Epithelial cell of esophagus (primary cell): ENCODE measurements around the gene TNC.

ENCODE experiments used
- DNase-seq: peaks from one replicate; pipeline ENCODE4 v3.0.0; 2010; ENCODE audit warnings: low read depth
- H3K4me3 ChIP-seq: 2 replicates; pipeline ENCODE4 v1.5.1; 2011; ENCODE audit warnings: mild to moderate bottlenecking, low read length, control low read depth
- CTCF ChIP-seq: IDR thresholded peaks from 2 replicates; pipeline ENCODE4 v1.5.1; 2011; ENCODE audit warnings: low read depth, mild to moderate bottlenecking, low read length, control low read depth, inconsistent platforms; ENCODE audit not compliant: insufficient read depth; ENCODE audit errors: missing control alignments

The TNC gene

DNA sequence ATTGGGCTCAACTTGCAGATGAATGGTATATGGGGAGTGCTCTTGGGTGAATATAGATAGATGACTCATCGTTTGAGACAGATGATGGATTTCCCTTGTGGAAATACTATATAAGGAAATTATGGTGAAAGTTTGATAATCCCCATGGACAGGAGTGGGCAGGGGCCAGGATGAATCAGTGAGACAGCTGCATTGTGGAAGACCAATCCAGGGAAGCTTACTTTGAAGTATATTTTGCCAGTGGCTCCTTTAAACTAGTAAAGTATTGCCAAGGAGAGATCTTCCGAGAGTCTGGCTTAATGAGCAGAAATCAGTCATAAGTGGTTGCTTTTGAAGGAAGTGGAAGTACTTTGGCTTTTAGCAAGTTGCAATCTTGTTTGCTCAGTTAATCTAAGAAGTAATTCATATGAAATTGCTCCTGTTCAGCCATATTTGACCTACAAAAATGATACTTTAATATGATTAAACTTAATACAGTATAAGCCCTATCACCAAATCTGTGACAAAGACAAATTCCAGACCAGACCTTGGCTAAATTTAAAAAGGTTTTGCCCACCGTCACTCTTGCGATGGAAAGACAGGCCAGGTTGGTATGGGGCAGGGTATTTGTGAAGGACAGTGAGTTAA lies 9.3 kb upstream of the TNC start:
- no peak for TF ChIP-seq CTCF
- peak; percentile 91 for DNase-seq
- H3K4me3 ChIP-seq, result no peak overlapping the region

DNA sequence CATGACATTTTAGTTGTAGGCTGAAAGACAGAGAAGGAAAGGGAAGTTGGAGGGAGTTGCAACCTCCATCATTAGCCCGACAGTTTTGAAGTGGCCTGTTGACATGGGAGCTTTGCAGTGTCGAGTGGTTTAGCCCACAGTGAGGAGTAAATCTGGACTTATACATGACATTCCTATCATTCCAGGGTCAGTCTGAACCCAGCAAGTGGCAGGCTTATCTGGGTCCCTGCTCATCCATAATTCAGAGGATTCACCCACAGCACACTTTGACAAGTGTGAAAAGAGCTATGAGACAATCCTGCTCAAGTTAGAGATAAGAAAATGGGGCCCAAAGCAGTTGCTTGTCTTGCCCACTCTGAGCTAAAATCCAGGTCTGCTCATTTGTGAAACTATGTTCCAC lies 8.4 kb upstream of the TNC start:
- no peak for DNase-seq
- no peak overlapping the region for H3K4me3 ChIP-seq
- no peak for TF ChIP-seq CTCF

DNA sequence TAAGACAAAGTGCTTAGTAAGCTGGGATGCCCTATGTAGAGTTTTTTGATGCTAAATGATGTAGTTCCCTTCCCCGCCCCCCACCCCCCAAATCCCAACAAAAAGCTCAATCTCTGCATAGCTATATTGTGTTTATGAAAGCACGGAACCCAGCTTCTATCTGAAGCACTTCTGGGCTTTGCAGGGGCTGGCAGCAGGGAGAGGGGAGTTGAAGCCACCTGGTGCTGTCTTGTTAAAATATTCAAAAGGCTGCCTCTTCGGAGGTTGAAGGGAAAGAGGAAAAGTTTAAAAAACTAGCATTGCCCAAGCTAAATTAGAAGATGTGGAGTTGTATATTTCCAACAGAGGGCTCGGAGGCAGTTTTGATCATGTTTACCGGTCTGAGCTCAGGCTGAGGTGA lies 5.0 kb upstream of the TNC start:
- DNase-seq, result no peak
- TF ChIP-seq CTCF, result no peak
- no peak overlapping the region for H3K4me3 ChIP-seq

GRCh38 chr9:115121181-115121580 lies 3.2 kb upstream of the TNC start:
- no peak for TF ChIP-seq CTCF
- no peak overlapping the region for H3K4me3 ChIP-seq
- DNase-seq, result peak; percentile 44

DNA sequence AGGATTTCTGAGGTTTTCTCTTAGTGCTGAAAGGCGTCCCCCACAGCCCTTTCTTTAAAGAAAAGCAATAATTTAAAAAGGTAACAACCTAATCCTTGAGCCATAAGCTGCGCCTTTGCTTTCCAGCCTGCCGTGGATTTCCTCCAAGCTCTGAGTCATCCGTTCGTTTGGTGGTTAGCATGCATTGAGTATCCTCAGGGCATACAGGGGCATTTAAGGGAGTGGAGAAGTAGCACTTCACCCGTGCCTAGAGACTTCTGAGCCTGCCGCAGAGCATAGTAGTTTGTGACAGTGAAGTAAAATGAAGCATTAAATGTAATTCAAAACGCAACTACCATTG lies 892 bp upstream of the TNC start:
- DNase-seq, result peak; percentile 96
- no peak for TF ChIP-seq CTCF
- peak overlapping the region; percentile 34 for H3K4me3 ChIP-seq

- H3K4me3 ChIP-seq, result no peak overlapping the region
- TF ChIP-seq CTCF, result no peak
- DNase-seq, result peak; percentile 55
Observed at GRCh38 chr9:115116421-115117284, 1.3 kb downstream of the TNC start.
